Stimulated activated naive B cell treated with anti-CD40 and anti-IgM and Interleukin-4, amounts not matched to agents 10 μg/mL and 1 μg/mL and 100 μg/mL, for 72 hours (primary cell): ENCODE data around the gene ADRM1.

Experiments
- ATAC-seq, 2 donors: fragments of 150-1000 bp; cut with Tn5 transposase; replicated peaks; 2 replicates each; pipeline ENCODE4 v1.10.0; 2021; ENCODE audit warnings: moderate library complexity in 1 of 2
- DNase-seq: peaks from one replicate; pipeline ENCODE4 v3.0.0; 2021
- H3K27ac Mint-ChIP-seq: one replicate; pipeline ENCODE4 v1.8.0; 2022; ENCODE audit warnings: mild to moderate bottlenecking, mixed read lengths
- H3K27me3 Mint-ChIP-seq, 2 donors: one replicate each; pipeline ENCODE4 v1.8.0; 2022; ENCODE audit warnings: mixed read lengths in 2 of 2
- H3K36me3 Mint-ChIP-seq, 2 donors: one replicate each; pipeline ENCODE4 v1.8.0; 2022; ENCODE audit warnings: mixed read lengths in 2 of 2, mild to moderate bottlenecking in 1 of 2
- H3K4me1 Mint-ChIP-seq, 2 donors: one replicate each; pipeline ENCODE4 v1.8.0; 2022; ENCODE audit warnings: mixed read lengths in 2 of 2, mild to moderate bottlenecking in 1 of 2
- H3K4me3 Mint-ChIP-seq, 2 donors: one replicate each; pipeline ENCODE4 v1.8.0; 2022; ENCODE audit warnings: mild to moderate bottlenecking in 2 of 2, mixed read lengths in 2 of 2, moderate library complexity in 1 of 2
- H3K9me3 Mint-ChIP-seq, 2 donors: one replicate each; pipeline ENCODE4 v1.8.0; 2022; ENCODE audit warnings: mixed read lengths in 2 of 2, mild to moderate bottlenecking in 1 of 2

ADRM1 gene

DNA sequence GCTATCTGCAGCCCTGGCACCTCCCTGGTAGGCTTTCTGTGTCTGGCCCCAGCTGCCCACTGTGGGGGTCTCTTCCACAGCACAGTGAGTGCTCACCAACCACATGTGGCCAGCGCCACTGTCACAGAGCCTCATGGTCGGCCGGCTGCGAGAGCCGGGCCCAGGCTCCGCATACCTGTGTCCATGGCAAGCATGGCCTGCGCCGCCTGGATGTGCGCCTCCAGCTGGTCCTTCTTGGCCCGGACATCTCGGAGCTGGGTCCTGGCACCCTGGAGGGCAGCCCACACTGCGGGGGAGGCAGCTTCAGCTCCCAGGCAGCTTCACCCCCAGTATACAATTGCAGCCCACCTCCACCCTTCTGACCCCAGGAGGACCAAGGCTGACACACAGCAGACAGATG, 13.0 kb downstream of the ADRM1 start:
- ATAC-seq, result no peak
- no peak for DNase-seq
- H3K4me1 Mint-ChIP-seq, result peaks cover 4 to 5% of the 10 kb centered on the region in 2 donors
- H3K4me3 Mint-ChIP-seq, result no peak overlapping the region
- H3K9me3 Mint-ChIP-seq, result peaks cover 0 to 2% of the 10 kb centered on the region in 2 donors
- peaks cover 12 to 15% of the 10 kb centered on the region in 2 donors for H3K36me3 Mint-ChIP-seq
- no peak overlapping the region for H3K27ac Mint-ChIP-seq
- no peaks in the 10 kb centered on the region for H3K27me3 Mint-ChIP-seq

DNA sequence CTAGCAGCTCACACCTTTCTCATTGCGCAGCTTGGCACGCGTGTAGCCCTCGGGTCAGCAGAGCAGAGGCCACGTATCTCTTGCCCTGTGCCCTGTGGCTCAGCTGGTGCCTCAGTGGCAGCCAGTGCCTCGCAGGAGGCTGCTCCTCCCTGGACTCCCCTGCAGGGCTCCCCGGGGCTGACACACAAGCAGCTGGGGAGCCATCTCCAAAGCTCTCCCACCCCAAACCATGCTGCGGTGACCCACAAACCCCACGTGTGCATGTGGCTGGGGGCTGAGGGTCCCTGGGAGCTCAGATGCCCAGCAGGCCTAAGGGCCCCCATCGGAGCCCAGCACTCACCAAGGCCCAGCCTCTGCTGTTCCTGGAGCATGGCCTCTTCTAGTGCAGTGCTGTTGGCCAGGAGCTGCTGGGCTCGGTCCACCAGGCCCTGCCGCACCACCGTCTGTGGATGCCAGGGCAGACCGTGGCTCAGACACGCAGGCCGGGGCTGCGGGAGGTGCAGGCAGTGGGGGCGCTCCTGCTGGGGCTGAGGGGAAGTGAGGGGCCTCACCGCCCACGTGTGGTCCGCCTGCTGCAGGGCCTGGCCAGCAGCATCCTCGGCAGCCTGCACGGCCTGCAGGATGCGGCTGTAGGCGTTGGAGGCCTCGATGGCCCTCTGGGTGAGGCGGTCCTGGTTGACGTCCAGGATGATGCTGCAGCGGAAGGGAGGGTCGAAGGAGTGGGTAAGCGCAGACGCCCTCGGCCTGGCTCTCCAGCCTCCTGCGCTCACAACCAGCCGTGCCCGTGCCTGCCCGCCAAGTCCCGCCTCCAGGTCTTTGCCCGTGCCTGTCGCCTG, 13.8 kb downstream of the ADRM1 start:
- peaks cover 5% of the 10 kb centered on the region in 2 donors for H3K4me1 Mint-ChIP-seq
- H3K4me3 Mint-ChIP-seq, result no peak overlapping the region
- DNase-seq, result no peak
- peaks cover 15 to 17% of the 10 kb centered on the region in 2 donors for H3K36me3 Mint-ChIP-seq
- H3K27me3 Mint-ChIP-seq, result no peaks in the 10 kb centered on the region
- no peak overlapping the region for H3K27ac Mint-ChIP-seq
- H3K9me3 Mint-ChIP-seq, result peaks cover 0 to 3% of the 10 kb centered on the region in 2 donors
- ATAC-seq, result no peak

- DNase-seq (no peak), ATAC-seq (no peak)
- peaks cover 15 to 17% of the 10 kb centered on the region in 2 donors for H3K36me3 Mint-ChIP-seq
- H3K27ac Mint-ChIP-seq, result no peak overlapping the region
- H3K27me3 Mint-ChIP-seq, result no peaks in the 10 kb centered on the region
- peaks cover 5% of the 10 kb centered on the region in 2 donors for H3K4me1 Mint-ChIP-seq
- no peak overlapping the region for H3K4me3 Mint-ChIP-seq
- H3K9me3 Mint-ChIP-seq, result peaks cover 0 to 3% of the 10 kb centered on the region in 2 donors
Measured at GRCh38 chr20:62317167-62317655, 14.4 kb downstream of the ADRM1 start.

- H3K9me3 Mint-ChIP-seq, result peaks cover 0 to 3% of the 10 kb centered on the region in 2 donors
- peak; percentile 53 to 54 for ATAC-seq
- no peak for DNase-seq
- H3K36me3 Mint-ChIP-seq, result peaks cover 15 to 17% of the 10 kb centered on the region in 2 donors
- H3K4me3 Mint-ChIP-seq, result no peak overlapping the region
- H3K4me1 Mint-ChIP-seq, result peaks cover 5% of the 10 kb centered on the region in 2 donors
- H3K27me3 Mint-ChIP-seq, result no peaks in the 10 kb centered on the region
- peak overlapping the region; percentile 34 for H3K27ac Mint-ChIP-seq
Measured at GRCh38 chr20:62318400-62319345, 15.9 kb downstream of the ADRM1 start.

DNA sequence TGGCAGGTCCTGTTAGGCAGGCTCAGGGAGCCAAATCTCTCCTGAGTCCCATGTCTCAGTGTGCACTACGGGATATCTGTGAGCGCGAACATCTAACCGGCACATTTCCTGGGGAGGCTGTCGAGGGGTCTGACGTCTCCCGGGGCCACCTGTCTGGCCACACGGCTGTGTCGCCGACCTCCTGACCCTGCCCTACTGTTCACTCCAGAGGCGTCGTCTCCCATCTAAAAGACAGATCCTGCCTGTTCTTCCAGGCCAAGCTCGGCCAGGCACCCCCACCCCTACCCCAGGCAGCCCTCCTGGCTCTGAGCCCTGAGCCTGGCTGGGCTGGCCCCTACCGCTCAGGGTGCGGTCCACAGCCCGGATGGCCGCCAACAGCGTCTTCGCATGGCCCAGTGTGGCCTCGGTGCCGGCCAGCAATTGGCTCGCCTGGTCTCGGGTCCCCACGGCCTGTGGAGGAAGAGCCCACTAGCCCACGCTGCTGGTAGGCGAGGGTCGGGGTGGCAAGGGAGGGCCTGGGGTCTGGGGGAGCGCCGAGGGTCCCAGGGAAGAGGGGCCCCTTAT, 16.6 kb downstream of the ADRM1 start:
- Mint-ChIP-seq H3K27ac (no peak overlapping the region), H3K36me3 (peaks cover 18 to 20% of the 10 kb centered on the region in 2 donors), H3K4me3 (no peak overlapping the region), H3K9me3 (peaks cover 0 to 3% of the 10 kb centered on the region in 2 donors), H3K27me3 (no peaks in the 10 kb centered on the region), H3K4me1 (peaks cover 5% of the 10 kb centered on the region in 2 donors)
- DNase-seq, result no peak
- ATAC-seq, result peak in 1 of 2 donors; percentile 5

DNA sequence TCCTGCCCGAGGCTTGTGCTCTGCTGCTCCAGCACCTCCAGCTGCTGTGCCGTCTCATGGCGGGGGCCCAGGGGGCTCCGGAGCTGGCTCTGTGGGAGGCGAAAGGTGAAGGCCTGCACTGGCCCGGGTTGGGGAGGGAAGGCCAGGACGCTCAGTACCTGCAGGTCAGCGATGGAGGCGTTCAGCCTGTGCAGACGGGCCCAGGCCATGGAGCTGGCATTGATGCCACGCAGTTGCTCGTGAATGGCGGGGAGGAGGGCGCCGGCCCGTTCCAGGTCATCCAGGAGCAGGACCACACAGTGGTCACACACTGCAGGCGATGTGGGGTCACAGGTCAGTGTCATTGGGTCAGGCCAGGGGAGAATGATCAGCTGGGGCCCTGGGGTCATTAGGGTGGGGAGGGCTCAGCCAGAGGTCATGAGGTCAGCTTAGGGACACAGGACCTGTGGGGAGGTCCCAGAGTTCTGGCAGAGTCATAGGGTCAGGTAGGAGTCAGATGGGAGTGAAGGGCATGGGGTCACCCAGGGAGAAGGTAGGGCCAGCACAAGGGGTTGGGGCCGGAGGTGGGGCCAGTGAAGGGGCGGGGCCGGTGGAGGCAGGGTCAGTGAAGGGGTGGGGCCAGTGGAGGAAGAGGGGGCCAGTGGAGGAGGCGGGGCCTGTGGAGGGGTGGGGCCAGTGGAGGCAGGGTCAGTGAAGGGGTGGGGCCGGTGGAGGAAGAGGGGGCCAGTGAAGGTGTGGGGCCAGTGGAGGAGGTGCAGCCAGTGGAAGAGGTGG, 18.0 kb downstream of the ADRM1 start:
- no peaks in the 10 kb centered on the region for H3K27me3 Mint-ChIP-seq
- DNase-seq (no peak), ATAC-seq (peak in 1 of 2 donors; percentile 15)
- no peak overlapping the region for H3K27ac Mint-ChIP-seq
- H3K4me3 Mint-ChIP-seq, result no peak overlapping the region
- peaks cover 0 to 3% of the 10 kb centered on the region in 2 donors for H3K9me3 Mint-ChIP-seq
- peaks cover 24 to 28% of the 10 kb centered on the region in 2 donors for H3K36me3 Mint-ChIP-seq
- peaks cover 5% of the 10 kb centered on the region in 2 donors for H3K4me1 Mint-ChIP-seq

DNA sequence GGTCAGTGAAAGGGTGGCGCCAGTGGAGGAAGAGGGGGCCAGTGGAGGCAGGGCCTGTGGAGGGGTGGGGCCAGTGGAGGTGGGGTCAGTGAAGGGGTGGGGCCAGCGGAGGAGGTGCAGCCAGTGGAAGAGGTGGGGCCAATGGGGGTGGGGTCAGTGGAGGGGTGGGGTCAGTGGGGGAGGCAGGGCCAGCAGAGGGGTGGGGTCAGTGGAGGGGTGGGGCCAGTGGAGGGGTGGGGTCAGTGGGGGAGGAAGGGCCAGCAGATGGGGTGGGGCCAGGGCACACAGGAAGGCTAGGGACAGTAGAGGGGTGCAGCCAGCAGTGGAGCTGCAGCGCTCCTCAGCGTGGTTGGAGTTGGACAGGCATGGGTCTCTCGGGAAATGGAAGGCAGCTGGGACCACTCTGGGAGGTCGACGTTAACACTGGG, 18.7 kb downstream of the ADRM1 start:
- Mint-ChIP-seq H3K27ac (no peak overlapping the region), H3K4me1 (peaks cover 5% of the 10 kb centered on the region in 2 donors), H3K27me3 (no peaks in the 10 kb centered on the region), H3K9me3 (peaks cover 0 to 3% of the 10 kb centered on the region in 2 donors), H3K4me3 (no peak overlapping the region), H3K36me3 (peaks cover 22 to 28% of the 10 kb centered on the region in 2 donors)
- DNase-seq, result no peak
- peak in 1 of 2 donors; percentile 37 for ATAC-seq

- Mint-ChIP-seq H3K4me1 (peaks cover 5% of the 10 kb centered on the region in 2 donors), H3K9me3 (peaks cover 0 to 3% of the 10 kb centered on the region in 2 donors), H3K27ac (no peak overlapping the region), H3K4me3 (no peak overlapping the region), H3K27me3 (no peaks in the 10 kb centered on the region), H3K36me3 (peaks cover 19 to 27% of the 10 kb centered on the region in 2 donors)
- no peak for DNase-seq
- ATAC-seq, result no peak
Measured at GRCh38 chr20:62321975-62322374, 19.2 kb downstream of the ADRM1 start.

DNA sequence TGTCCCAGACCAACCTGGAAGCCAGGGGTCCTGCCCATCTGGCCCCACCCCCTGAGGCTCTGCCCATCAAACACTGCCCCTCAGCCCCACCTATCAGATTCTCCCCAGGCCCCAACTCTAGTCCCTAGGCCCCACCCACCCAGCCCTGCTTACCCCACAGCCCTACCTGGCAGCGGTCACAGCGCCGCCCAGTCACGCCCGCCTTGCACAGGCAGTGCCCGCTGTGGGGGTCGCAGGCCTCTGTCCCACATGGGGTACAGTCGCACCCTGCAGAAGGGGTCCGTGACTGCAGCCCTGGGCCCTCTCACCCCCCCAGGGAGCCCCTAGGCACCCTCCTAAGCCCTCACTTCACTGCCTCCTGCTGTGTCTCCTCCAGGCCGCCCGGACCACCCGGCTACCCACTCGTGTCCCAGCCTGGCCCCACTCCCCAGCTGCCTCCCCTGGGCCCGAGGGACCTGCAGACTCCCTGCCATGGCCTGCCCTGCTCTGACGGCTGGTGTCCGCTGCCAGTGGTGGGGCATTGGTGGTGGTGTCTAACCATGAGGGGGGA, 19.8 kb downstream of the ADRM1 start:
- peaks cover 0 to 3% of the 10 kb centered on the region in 2 donors for H3K9me3 Mint-ChIP-seq
- no peaks in the 10 kb centered on the region for H3K27me3 Mint-ChIP-seq
- H3K4me1 Mint-ChIP-seq, result peaks cover 2 to 4% of the 10 kb centered on the region in 2 donors
- no peak for ATAC-seq
- H3K36me3 Mint-ChIP-seq, result peaks cover 24 to 31% of the 10 kb centered on the region in 2 donors
- no peak for DNase-seq
- no peak overlapping the region for H3K4me3 Mint-ChIP-seq
- no peak overlapping the region for H3K27ac Mint-ChIP-seq

DNA sequence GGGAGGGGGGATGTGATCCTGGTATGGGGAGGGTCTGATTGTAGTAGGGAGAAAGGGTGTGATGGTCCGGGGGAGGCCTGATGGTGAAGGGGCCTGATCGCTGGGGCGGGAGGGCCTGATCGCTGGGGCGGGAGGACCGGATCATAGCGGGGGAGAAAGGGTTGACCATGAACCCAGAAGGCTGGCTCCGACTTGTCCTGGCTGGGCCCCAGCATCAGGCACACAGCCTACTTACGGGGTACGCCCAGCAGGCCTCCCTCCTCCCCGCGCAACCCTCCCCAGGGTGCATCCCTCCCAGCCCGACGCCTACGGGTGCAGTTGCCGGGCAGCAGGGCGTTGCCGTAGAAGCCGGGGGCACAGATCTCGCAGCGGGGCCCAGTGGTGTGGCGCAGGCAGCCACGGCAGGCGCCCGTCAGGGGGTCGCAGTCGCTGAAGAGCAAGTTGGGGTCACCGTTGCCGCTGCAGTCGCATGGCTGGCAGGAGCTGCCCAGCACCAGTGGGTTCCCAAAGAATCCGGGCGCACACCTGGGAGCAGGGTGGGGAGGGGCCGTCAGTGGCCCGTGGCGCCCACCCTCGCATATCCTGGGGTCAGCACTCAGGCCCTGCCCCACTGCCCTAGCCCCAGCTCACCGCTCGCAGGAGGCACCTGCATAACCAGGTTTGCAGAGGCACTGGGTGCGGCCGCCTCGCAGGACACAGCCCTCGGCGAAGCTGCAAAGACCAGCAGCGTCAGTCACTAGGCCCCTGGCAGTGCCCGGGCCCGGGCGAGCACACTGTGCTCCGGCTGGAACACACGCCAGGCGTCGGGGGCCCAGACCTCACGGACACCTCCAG, 20.6 kb downstream of the ADRM1 start:
- DNase-seq (no peak), ATAC-seq (no peak)
- no peak overlapping the region for H3K4me3 Mint-ChIP-seq
- H3K27ac Mint-ChIP-seq, result no peak overlapping the region
- H3K36me3 Mint-ChIP-seq, result peaks cover 25 to 31% of the 10 kb centered on the region in 2 donors
- peaks cover 0 to 4% of the 10 kb centered on the region in 2 donors for H3K4me1 Mint-ChIP-seq
- H3K9me3 Mint-ChIP-seq, result peaks cover 0 to 3% of the 10 kb centered on the region in 2 donors
- H3K27me3 Mint-ChIP-seq, result no peaks in the 10 kb centered on the region

DNA sequence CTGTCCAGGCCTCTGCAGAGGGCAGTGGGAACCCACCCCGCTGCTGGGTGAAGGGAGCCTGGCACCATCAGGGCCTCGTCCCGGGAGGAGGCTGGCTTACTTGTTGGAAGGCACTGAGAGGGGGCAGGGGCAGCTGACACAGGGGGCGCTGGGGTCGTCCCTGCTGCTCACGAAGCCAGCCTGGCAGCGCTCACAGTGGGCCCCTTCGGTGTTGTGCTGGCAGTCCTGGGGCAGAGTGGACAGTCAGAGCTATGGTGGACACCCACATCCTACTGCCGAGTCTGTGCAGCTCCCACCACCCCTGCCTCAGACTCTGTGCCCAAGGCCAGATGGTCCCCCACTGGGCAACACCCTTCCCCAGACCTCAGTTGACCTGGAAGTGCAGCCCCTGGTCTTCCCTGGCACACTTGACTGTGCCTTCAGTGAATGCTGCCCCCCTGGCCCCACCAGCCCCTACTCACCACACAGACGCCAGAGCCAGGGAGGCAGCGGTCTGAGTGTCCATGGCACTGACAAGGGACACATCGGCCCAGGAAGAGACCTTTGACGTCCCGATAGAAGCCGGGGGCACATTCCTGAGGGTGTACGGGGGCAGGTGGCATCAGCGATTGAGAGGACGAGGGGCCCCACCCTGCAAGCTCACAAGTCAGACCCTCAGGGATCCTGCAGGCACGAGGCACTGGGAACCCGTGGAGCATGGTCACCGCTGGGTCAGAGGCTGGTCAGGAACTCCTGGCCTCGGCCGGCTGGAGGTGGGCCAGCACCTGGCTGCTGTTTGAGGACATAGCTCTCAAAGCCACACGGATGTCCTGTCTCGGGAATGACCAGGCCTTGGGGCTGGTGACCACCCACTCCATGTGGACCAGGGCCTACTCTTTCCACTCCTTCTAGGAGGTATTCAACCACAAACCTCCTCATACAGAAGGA, 21.4 kb downstream of the ADRM1 start:
- Mint-ChIP-seq H3K9me3 (peaks cover 0 to 3% of the 10 kb centered on the region in 2 donors), H3K27ac (no peak overlapping the region), H3K27me3 (no peaks in the 10 kb centered on the region)

More for the DNA sequence above, 21.4 kb downstream of the ADRM1 start:
- DNase-seq (no peak), ATAC-seq (no peak)
- peaks cover 0 to 4% of the 10 kb centered on the region in 2 donors for H3K4me1 Mint-ChIP-seq
- H3K36me3 Mint-ChIP-seq, result peaks cover 22 to 28% of the 10 kb centered on the region in 2 donors
- no peak overlapping the region for H3K4me3 Mint-ChIP-seq
